Liver (tissue), 10 donors: ENCODE measurements around the gene FKBP1B. TPM values are rescaled to one million over a fixed set of nuclear protein-coding genes. Genes with fewer than 3 reads are reported as not detected.

Source experiments
- DNase-seq: peaks from one replicate; pipeline ENCODE4 v3.0.0-alpha.2; 2017; ENCODE audit warnings: low spot score
- H3K27ac ChIP-seq, 2 donors: one replicate each; pipeline ENCODE4 v1.7.0; 2013; ENCODE audit warnings: inconsistent platforms in 2 of 2, low read length in 2 of 2, control low read depth in 1 of 2, low read depth in 1 of 2, mild to moderate bottlenecking in 1 of 2
- H3K27me3 ChIP-seq, 4 donors: one replicate each; pipeline versions ENCODE4 v1.6.1 to v1.7.0; 2013; ENCODE audit warnings: low read length in 3 of 4, inconsistent platforms in 1 of 4, mild to moderate bottlenecking in 1 of 4, moderate library complexity in 1 of 4; ENCODE audit not compliant: control insufficient read depth in 4 of 4, insufficient read depth in 4 of 4
- H3K36me3 ChIP-seq, 4 donors: one replicate each; pipeline versions ENCODE4 v1.6.1 to v1.7.0; 2013; ENCODE audit warnings: low read length in 3 of 4, mild to moderate bottlenecking in 3 of 4, low read depth in 1 of 4, moderate library complexity in 1 of 4; ENCODE audit not compliant: control insufficient read depth in 4 of 4, insufficient read depth in 3 of 4
- H3K4me1 ChIP-seq, 4 donors: one replicate each; pipeline versions ENCODE4 v1.6.1 to v1.7.0; 2013; ENCODE audit warnings: low read length in 3 of 4, mild to moderate bottlenecking in 3 of 4, moderate library complexity in 1 of 4; ENCODE audit not compliant: control insufficient read depth in 4 of 4, insufficient read depth in 4 of 4
- H3K4me3 ChIP-seq, 3 donors: one replicate each; pipeline versions ENCODE4 v1.6.1 to v1.7.0; 2013; ENCODE audit warnings: low read length in 3 of 3, control low read depth in 1 of 3, low read depth in 1 of 3, mild to moderate bottlenecking in 1 of 3
- H3K9ac ChIP-seq, 2 donors: one replicate each; pipeline ENCODE4 v1.7.0; 2013; ENCODE audit warnings: low read length in 2 of 2, mild to moderate bottlenecking in 2 of 2, moderate library complexity in 2 of 2, control low read depth in 1 of 2, low read depth in 1 of 2
- H3K9me3 ChIP-seq, 4 donors: one replicate each; pipeline versions ENCODE4 v1.6.1 to v1.7.0; 2013; ENCODE audit warnings: low read length in 3 of 4; ENCODE audit not compliant: control insufficient read depth in 4 of 4
- CTCF ChIP-seq: fragments of 150-350 bp; IDR thresholded peaks from 2 replicates; pipeline ENCODE4 v1.5.1; 2017; ENCODE audit warnings: improper control_type of control experiment, low read depth, low read length; ENCODE audit not compliant: missing input control
- EGR1 ChIP-seq, 2 donors: IDR thresholded peaks; 2 replicates each; pipeline ENCODE4 v1.6.1; 2016 to 2018; ENCODE audit warnings: antibody characterized with exemption in 2 of 2, low read depth in 2 of 2
- FOXA1 ChIP-seq: IDR thresholded peaks from 2 replicates; pipeline ENCODE4 v1.6.1; 2016; ENCODE audit warnings: antibody characterized with exemption
- GABPA ChIP-seq, 2 donors: IDR thresholded peaks in 1 of 2; conservative IDR thresholded peaks in 1 of 2; 2 replicates each; pipeline ENCODE4 v1.6.1; 2016; ENCODE audit warnings: antibody characterized with exemption in 2 of 2, mild to moderate bottlenecking in 1 of 2, moderate library complexity in 1 of 2
- JUND ChIP-seq, 2 donors: IDR thresholded peaks; 2 replicates each; pipeline ENCODE4 v1.6.1; 2016; ENCODE audit warnings: antibody characterized with exemption in 2 of 2
- MAX ChIP-seq: IDR thresholded peaks from 2 replicates; pipeline ENCODE4 v1.6.1; 2016; ENCODE audit warnings: antibody characterized with exemption
- NR2F2 ChIP-seq: IDR thresholded peaks from 2 replicates; pipeline ENCODE4 v1.6.1; 2016; ENCODE audit warnings: antibody characterized with exemption
- RAD21 ChIP-seq, 2 donors: IDR thresholded peaks; 2 replicates each; pipeline ENCODE4 v1.6.1; 2016; ENCODE audit warnings: antibody characterized with exemption in 2 of 2, mild to moderate bottlenecking in 2 of 2
- REST ChIP-seq: IDR thresholded peaks from 2 replicates; pipeline ENCODE4 v1.6.1; 2016; ENCODE audit warnings: antibody characterized with exemption, mild to moderate bottlenecking
- RXRA ChIP-seq, 2 donors: IDR thresholded peaks; 2 replicates each; pipeline ENCODE4 v1.6.1; 2017 to 2018; ENCODE audit warnings: antibody characterized with exemption in 2 of 2, mild to moderate bottlenecking in 1 of 2
- SP1 ChIP-seq: IDR thresholded peaks from 2 replicates; pipeline ENCODE4 v1.6.1; 2018; ENCODE audit warnings: antibody characterized with exemption, mild to moderate bottlenecking
- ZBTB33 ChIP-seq: IDR thresholded peaks from 2 replicates; pipeline ENCODE4 v1.6.1; 2016; ENCODE audit warnings: antibody characterized with exemption
- WGBS: extraction: QIAGEN DNeasy Blood & Tissue Kit; methylation state at CpG from one replicate; pipeline ENCODE4 v1.1.7; 2013; 5-methylcytosine and 5-hydroxymethylcytosine counted together
- polyA plus RNA-seq, 2 donors: library from polyadenylated mRNA; stranded (reverse) in 1 of 2; unstranded in 1 of 2; fragments of 200-250 nt in 1 of 2; fragments of >200 nt in 1 of 2; fragmentation: Nextera tagmentation in 1 of 2; extraction: Ambion mirVana in 1 of 2; gene quantifications; one replicate each; pipeline versions ENCODE4 v1.2.1 to v1.2.3, GENCODE V29; 2013 to 2015
- small RNA-seq: library from RNA; depleted of rRNA; stranded (forward); fragments of <200 nt; gene quantifications from one replicate; pipeline ENCODE3, GENCODE V24; 2014
- total RNA-seq, 2 donors: library from RNA; depleted of rRNA; stranded (reverse); fragments of >200 nt; gene quantifications; one replicate each; pipeline ENCODE4 v1.2.3, GENCODE V29; 2014
- donor health status: healthy.
- donor health status: healthy.
- donor health status: healthy.
- donor health status: healthy.
- donor health status: healthy.

The FKBP1B gene
- total and polyA plus RNA-seq, 4 donors = 3.6 to 23.6 (median 11.5) TPM

GRCh38 chr2:24111407-24111901 lies 61.9 kb downstream of the FKBP1B start:
- no peaks in the 10 kb centered on the region for H3K27me3 ChIP-seq
- H3K36me3 ChIP-seq = no peaks in the 10 kb centered on the region
- H3K27ac ChIP-seq = no peak overlapping the region
- no peak overlapping the region for H3K9ac ChIP-seq
- no peak for DNase-seq
- no peaks in the 10 kb centered on the region for H3K4me1 ChIP-seq
- H3K9me3 ChIP-seq = no peaks in the 10 kb centered on the region
- TF ChIP-seq RAD21 (IDR thresholded peaks at IDR 0.05) (no peak), SP1 (no peak), REST (no peak), GABPA (IDR thresholded peaks at IDR 0.05 in 1 of 2, conservative IDR thresholded peaks at IDR 0.05 in 1 of 2) (no peak), CTCF (no peak), JUND (IDR thresholded peaks at IDR 0.05) (no peak), EGR1 (IDR thresholded peaks at IDR 0.05; ENCODE audit: low read depth in 2 of 2) (no peak), NR2F2 (no peak), RXRA (IDR thresholded peaks at IDR 0.05) (no peak), ZBTB33 (no peak), FOXA1 (no peak), MAX (no peak)
- H3K4me3 ChIP-seq = no peak overlapping the region
- WGBS = 82% methylated on average over 2 of the region's 2 CpGs

Small RNAs within 50 kb of the gene (small RNA-seq; reads per million reads assigned to genes)
- gene RNU6-370P = not detected

Other genes with a start within 250 kb of the FKBP1B start
- gene ATAD2B, start 122.6 kb upstream of the FKBP1B start, total RNA-seq = 10 to 100 TPM; 16.1 to 16.2 TPM
- 1 to 10 TPM; 2.3 to 6.8 TPM for gene ATAD2B, start 122.6 kb upstream of the FKBP1B start, polyA plus RNA-seq
- gene UBXN2A, start 109.3 kb upstream of the FKBP1B start, total RNA-seq = 1 to 10 TPM; 4.9 to 6.3 TPM
- 1 to 10 TPM; 2.7 to 4.8 TPM for gene UBXN2A, start 109.3 kb upstream of the FKBP1B start, polyA plus RNA-seq
- 10 to 100 TPM in 1 of 2 donors, under 1 TPM in 1; 0.08 to 26.1 TPM for gene MFSD2B, start 39.7 kb upstream of the FKBP1B start, total RNA-seq
- gene MFSD2B, start 39.7 kb upstream of the FKBP1B start, polyA plus RNA-seq = under 1 TPM; 0.02 to 0.36 TPM
- gene WDCP, start 2.4 kb upstream of the FKBP1B start, total RNA-seq = 1 to 10 TPM; 6.0 TPM
- gene WDCP, start 2.4 kb upstream of the FKBP1B start, polyA plus RNA-seq = 1 to 10 TPM; 2.0 to 2.9 TPM
- 10 to 100 TPM; 31.0 to 86.6 TPM for gene SF3B6, start 26.6 kb downstream of the FKBP1B start, total RNA-seq
- 100 to 1,000 TPM in 1 of 2 donors, 10 to 100 TPM in 1; 64.6 to 104 TPM for gene SF3B6, start 26.6 kb downstream of the FKBP1B start, polyA plus RNA-seq
- 10 to 100 TPM in 1 of 2 donors, 1 to 10 TPM in 1; 10.0 to 19.5 TPM for gene TP53I3, start 35.1 kb downstream of the FKBP1B start, total RNA-seq
- 10 to 100 TPM in 1 of 2 donors, 1 to 10 TPM in 1; 6.6 to 11.4 TPM for gene TP53I3, start 35.1 kb downstream of the FKBP1B start, polyA plus RNA-seq
- under 1 TPM in 1 of 2 donors, not detected in 1; 0.51 TPM for gene PFN4, start 73.6 kb downstream of the FKBP1B start, total RNA-seq
- under 1 TPM; 0.12 to 0.40 TPM for gene PFN4, start 73.6 kb downstream of the FKBP1B start, polyA plus RNA-seq
- 1 to 10 TPM; 4.1 to 4.2 TPM for gene FAM228B, start 73.7 kb downstream of the FKBP1B start, total RNA-seq
- 1 to 10 TPM in 1 of 2 donors, under 1 TPM in 1; 0.68 to 3.5 TPM for gene FAM228B, start 73.7 kb downstream of the FKBP1B start, polyA plus RNA-seq
- under 1 TPM; 0.05 to 0.17 TPM for gene FAM228A, start 125.3 kb downstream of the FKBP1B start, total RNA-seq
- under 1 TPM; 0.19 to 0.32 TPM for gene FAM228A, start 125.3 kb downstream of the FKBP1B start, polyA plus RNA-seq